ENCODE measurements around the gene TNK1. TPM values are rescaled to one million over a fixed set of nuclear protein-coding genes. Genes with fewer than 3 reads are reported as not detected.
"Not testable (repeated sequence)": the region's sequence is repeated elsewhere in the genome, so short reads cannot be mapped to it uniquely, and the experiment has no call there.

Gene TNK1
- total RNA-seq, 1 experiment from 2014 or later, result 16.8 TPM

DNA sequence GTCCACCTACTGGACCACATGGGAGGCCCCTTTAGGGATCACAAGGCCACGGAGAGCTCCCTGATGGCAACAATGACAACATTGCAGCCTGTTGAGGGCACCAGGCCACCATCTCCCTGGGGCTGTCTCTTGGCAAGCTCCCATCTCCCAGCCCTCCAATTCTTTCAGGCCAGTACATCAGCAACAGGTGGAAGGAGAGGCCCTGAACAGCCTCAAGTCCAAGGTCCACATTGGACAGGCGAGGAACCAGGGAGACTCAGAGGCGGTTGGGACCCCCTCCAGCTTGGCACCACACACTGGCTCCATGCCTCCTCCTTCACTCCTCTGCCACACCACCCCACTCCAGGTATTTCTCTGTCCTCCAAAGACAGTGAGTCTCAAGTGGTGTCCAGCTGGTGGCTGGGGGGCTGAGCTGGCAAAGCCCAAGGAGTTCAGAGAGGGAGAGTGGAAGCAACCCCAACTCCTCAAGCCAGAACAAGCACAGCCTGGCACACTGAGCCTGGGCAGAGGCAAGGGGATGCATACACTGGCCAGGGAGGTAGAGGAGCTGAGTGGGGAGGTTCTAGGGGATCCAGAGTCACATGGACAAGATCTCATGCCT is 45.9 kb upstream of the TNK1 start:
- no TSS peak for BruUV-seq (replicated peaks)
- RAD21 ChIA-PET (ENCODE audit: low non-redundant PET in 1 of 2, low total read pairs in 2 of 2, uncharacterized antibody in 2 of 2, unreplicated experiment in 2 of 2), result no interaction called here
- CTCF ChIA-PET, result no interaction called here
- no peaks in the 10 kb centered on the region for H3K36me3 ChIP-seq (ENCODE audit: control insufficient read depth in 1 of 2, insufficient read depth in 2 of 2, low read length in 2 of 2)
- intact Hi-C loops (cut with micrococcal nuclease), result no loop called here
- no peak overlapping the region for H3K4me2 ChIP-seq (ENCODE audit: low read length)
- POLR2A ChIA-PET, result no interaction called here
- DNase-seq (ENCODE audit: low read depth, low spot score) (no peak), ATAC-seq (no peak)
- H4K20me1 ChIP-seq (ENCODE audit: insufficient read depth), result no peaks in the 10 kb centered on the region
- TF ChIP-seq POLR2A (IDR thresholded peaks at IDR 0.05; ENCODE audit: borderline replicate concordance, extremely low read depth, insufficient read depth, insufficient read length) (no peak), SRF (IDR thresholded peaks at IDR 0.05; ENCODE audit: low read depth) (no peak), POLR2AphosphoS5 (IDR thresholded peaks at IDR 0.05; ENCODE audit: low read depth, low read length) (no peak), EGR1 (IDR thresholded peaks at IDR 0.05; ENCODE audit: low read depth) (no peak), TCF7L2 (IDR thresholded peaks at IDR 0.05; ENCODE audit: borderline replicate concordance, extremely low read depth, insufficient read depth, insufficient read length) (no peak), FOSL1 (IDR thresholded peaks at IDR 0.05; ENCODE audit: low read depth) (no peak)
- H3K9ac ChIP-seq (ENCODE audit: low read length), result no peak overlapping the region
- no peaks in the 10 kb centered on the region for H3K27me3 ChIP-seq (ENCODE audit: insufficient read depth, low read length)
- H3K9me2 ChIP-seq (ENCODE audit: insufficient read depth), result no peaks in the 10 kb centered on the region
- no peaks in the 10 kb centered on the region for H3K79me2 ChIP-seq (ENCODE audit: insufficient read depth, low read length)
- no peak overlapping the region for H3K4me3 ChIP-seq (replicated peaks in 1 of 2; ENCODE audit: low read depth in 1 of 2, low read length in 2 of 2)
- peaks cover 3 to 17% of the 10 kb centered on the region in 2 experiments; a peak in 3 of 4 replicates for H3K4me1 ChIP-seq (ENCODE audit: control insufficient read depth in 1 of 2, insufficient read depth in 2 of 2, low read length in 2 of 2)
- no peak overlapping the region for H2AFZ ChIP-seq (ENCODE audit: low read depth, low read length, poor library complexity, severe bottlenecking)
- no peak overlapping the region for H3K27ac ChIP-seq (ENCODE audit: low read depth, low read length)
- no peaks in the 10 kb centered on the region for H3K9me3 ChIP-seq (ENCODE audit: control insufficient read depth in 1 of 2, insufficient read depth in 1 of 2, low read depth in 1 of 2, low read length in 2 of 2)

DNA sequence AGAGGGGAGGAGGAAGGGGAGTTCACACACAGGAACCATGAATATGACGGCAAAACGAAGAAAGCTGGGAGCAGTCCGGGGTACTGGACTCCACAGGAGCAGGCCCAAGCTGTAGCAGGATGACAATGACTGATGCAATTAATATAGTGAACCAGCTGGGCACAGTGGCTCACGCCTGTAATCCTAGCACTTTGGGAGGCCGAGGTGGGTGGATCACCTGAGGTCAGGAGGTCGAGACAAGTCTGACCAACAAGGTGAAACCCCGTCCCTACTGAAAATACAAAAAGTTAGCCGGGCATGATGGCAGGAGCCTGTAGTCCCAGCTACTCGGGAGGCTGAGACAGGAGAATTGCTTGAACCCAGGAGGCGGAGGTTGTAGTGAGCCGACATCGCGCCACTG is 45.1 kb upstream of the TNK1 start:
- H3K4me3 ChIP-seq (replicated peaks in 1 of 2; ENCODE audit: low read depth in 1 of 2, low read length in 2 of 2); BruUV-seq (replicated peaks); H3K9me3 ChIP-seq (ENCODE audit: control insufficient read depth in 1 of 2, insufficient read depth in 1 of 2, low read depth in 1 of 2, low read length in 2 of 2); H2AFZ ChIP-seq (ENCODE audit: low read depth, low read length, poor library complexity, severe bottlenecking); H3K27ac ChIP-seq (ENCODE audit: low read depth, low read length); H3K4me1 ChIP-seq (ENCODE audit: control insufficient read depth in 1 of 2, insufficient read depth in 2 of 2, low read length in 2 of 2); H3K79me2 ChIP-seq (ENCODE audit: insufficient read depth, low read length); H3K9me2 ChIP-seq (ENCODE audit: insufficient read depth); intact Hi-C loops (cut with micrococcal nuclease); CTCF ChIA-PET; ATAC-seq; H3K4me2 ChIP-seq (ENCODE audit: low read length); DNase-seq (ENCODE audit: low read depth, low spot score); H3K36me3 ChIP-seq (ENCODE audit: control insufficient read depth in 1 of 2, insufficient read depth in 2 of 2, low read length in 2 of 2); H3K9ac ChIP-seq (ENCODE audit: low read length); RAD21 ChIA-PET (ENCODE audit: low non-redundant PET in 1 of 2, low total read pairs in 2 of 2, uncharacterized antibody in 2 of 2, unreplicated experiment in 2 of 2); H4K20me1 ChIP-seq (ENCODE audit: insufficient read depth); H3K27me3 ChIP-seq (ENCODE audit: insufficient read depth, low read length): not testable (repeated sequence)
- POLR2A ChIA-PET, result interaction anchor here (0.9 kb wide), 2 partner anchors 23 to 68 kb away, joined by 3 read pairs; partner anchors contain the start of gene TMEM256

Measured in HCT116 (cell line).